Spinal cord (tissue), 10 donors: ENCODE data around the gene NDUFB1. TPM values are rescaled to one million over a fixed set of nuclear protein-coding genes. Genes with fewer than 3 reads are reported as not detected.

Source experiments
- DNase-seq, 6 donors: peaks; one replicate each; pipeline versions ENCODE4 v3.0.0 to v3.0.0-alpha.2; 2013 to 2015; ENCODE audit warnings: low spot score in 6 of 6, low read depth in 4 of 6
- H3K27ac ChIP-seq: one replicate; pipeline ENCODE4 v1.5.1; 2013; ENCODE audit warnings: low read depth, low read length, control low read depth
- H3K27me3 ChIP-seq: one replicate; pipeline ENCODE4 v1.6.1; 2013; ENCODE audit warnings: low read length; ENCODE audit not compliant: control insufficient read depth, insufficient read depth
- H3K36me3 ChIP-seq: one replicate; pipeline ENCODE4 v1.6.1; 2013; ENCODE audit warnings: low read length; ENCODE audit not compliant: control insufficient read depth, insufficient read depth
- H3K4me1 ChIP-seq: one replicate; pipeline ENCODE4 v1.6.1; 2013; ENCODE audit warnings: low read length; ENCODE audit not compliant: control insufficient read depth, insufficient read depth
- H3K4me3 ChIP-seq: one replicate; pipeline ENCODE4 v1.5.1; 2013; ENCODE audit warnings: low read depth, low read length, control low read depth
- H3K9me3 ChIP-seq: one replicate; pipeline ENCODE4 v1.6.1; 2013; ENCODE audit warnings: low read length; ENCODE audit not compliant: control insufficient read depth, insufficient read depth
- whole genome bisulfite sequencing: methylation state at CpG from one replicate; pipeline ENCODE4 v1.1.5; 2013; ENCODE audit warnings: missing lambda C conversion rate; ENCODE audit not compliant: insufficient coverage; 5-methylcytosine and 5-hydroxymethylcytosine counted together
- polyA plus RNA-seq, 2 donors: library from polyadenylated mRNA; unstranded; fragments of 120-200 nt; gene quantifications; one replicate each; pipeline ENCODE4 v1.2.1, GENCODE V29; 2013; ENCODE audit not compliant: insufficient read length in 2 of 2
- total RNA-seq, 2 donors: library from RNA; depleted of rRNA in 1 of 2; stranded (reverse); fragments of 120-200 nt in 1 of 2; fragments of >200 nt in 1 of 2; gene quantifications; one replicate each; pipeline versions ENCODE4 v1.2.3 to v1.2.4, GENCODE V29; 2013 to 2014
- donor health status: healthy.

Gene NDUFB1
- total and polyA plus RNA-seq, 4 donors, result 148 to 391 (median 218) TPM

DNA sequence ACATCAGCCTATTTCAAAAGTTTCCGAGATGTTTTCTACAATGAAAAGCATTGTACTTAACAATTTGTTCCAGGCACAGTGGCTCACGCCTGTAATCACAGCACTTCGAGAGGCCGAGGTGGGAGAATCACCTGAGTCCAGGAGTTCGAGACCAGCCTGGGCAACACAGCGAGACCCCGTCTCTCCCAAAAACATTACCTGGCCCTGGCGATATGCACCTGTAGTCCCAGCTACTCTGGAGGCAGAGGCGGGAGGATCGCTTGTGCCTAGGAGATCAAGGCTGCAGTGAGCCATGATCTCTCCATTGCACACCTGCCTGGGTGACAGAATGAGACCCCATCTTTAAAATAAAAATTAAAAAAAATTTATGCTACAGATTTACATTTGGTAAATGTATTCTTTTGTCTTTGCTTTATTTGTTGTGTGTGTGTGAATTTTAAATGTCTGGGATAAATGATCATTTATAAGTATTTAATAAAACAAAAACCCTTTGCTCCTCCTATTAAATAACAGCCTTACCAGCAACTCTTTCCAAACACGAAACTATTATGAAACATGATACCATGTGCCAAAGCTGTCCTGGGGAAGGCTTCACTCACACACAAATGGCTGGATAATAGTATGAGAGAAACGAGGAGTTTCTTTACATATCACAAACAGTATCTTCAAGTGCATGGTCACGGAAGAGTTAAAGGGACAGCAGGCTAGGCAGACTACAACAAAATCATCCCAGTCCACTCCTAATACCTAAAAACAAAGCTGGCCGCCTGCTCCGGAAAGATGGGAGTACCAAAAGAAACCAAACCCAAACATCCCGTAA is 16.2 kb downstream of the NDUFB1 start:
- Histone ChIP-seq H3K36me3 (no peaks in the 10 kb centered on the region), H3K4me3 (peak overlapping the region; percentile 87), H3K27ac (peak overlapping the region; percentile 82), H3K9me3 (no peaks in the 10 kb centered on the region), H3K27me3 (no peaks in the 10 kb centered on the region), H3K4me1 (peaks cover 13% of the 10 kb centered on the region)
- 72% methylated on average over 10 of the region's 16 CpGs for WGBS
- DNase-seq, result no peak

DNA sequence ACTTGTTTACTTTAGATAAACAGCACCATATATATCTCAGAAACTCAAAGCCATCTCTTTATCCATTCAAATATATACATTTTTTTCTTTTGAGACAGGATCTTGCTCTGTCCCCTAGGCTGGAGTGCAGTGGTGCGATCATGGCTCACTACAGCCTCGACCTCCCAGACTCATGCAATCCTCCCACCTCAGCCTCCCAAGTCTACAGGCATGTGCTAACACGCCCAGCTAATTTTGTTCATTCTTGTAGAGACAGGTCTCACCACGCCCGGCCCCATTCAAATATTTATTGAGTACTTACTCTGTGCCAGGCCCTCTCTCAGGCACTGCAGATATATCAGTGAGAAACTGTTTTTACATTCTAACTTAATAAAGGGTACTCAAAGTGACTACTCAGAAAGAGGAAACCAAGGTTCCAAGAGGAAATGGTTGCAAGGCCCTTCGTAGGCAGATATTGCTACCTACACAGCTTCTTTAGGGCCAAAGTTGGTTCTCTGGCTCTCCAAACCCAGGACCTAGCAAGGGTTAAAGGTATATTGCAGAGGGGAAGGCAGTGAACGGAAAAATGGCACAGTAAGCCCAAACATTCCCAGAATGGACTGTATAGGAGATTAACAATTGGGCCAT is 18.0 kb downstream of the NDUFB1 start:
- WGBS, result 88% methylated on average over 4 of the region's 7 CpGs
- no peaks in the 10 kb centered on the region for H3K36me3 ChIP-seq
- no peaks in the 10 kb centered on the region for H3K27me3 ChIP-seq

DNA sequence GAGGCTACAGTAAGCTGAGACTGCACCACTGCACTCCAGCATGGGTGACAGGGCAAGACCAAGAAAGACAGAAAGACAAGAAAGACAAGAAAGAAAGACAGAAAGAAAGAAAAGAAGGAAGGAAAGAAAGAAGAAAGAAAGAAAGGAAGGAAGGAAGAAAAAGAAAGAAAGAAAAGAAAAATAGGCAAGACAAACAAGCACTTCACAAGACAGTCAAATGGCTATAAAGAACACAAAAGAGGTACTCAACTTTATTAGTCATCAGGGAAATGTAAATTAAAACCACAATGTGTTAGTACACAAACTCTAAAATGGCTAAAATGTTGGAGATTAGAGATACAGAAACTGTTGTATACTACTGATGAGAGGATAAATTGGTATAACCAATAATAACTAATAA is 21.7 kb downstream of the NDUFB1 start:
- Histone ChIP-seq H3K4me1 (peaks cover 4% of the 10 kb centered on the region), H3K9me3 (no peaks in the 10 kb centered on the region), H3K27me3 (no peaks in the 10 kb centered on the region), H3K4me3 (no peak overlapping the region), H3K36me3 (peaks cover 8% of the 10 kb centered on the region), H3K27ac (no peak overlapping the region)
- DNase-seq, result no peak

More for the DNA sequence above, 18.0 kb downstream of the NDUFB1 start:
- Histone ChIP-seq H3K4me1 (peaks cover 13% of the 10 kb centered on the region), H3K4me3 (no peak overlapping the region), H3K27ac (no peak overlapping the region), H3K9me3 (no peaks in the 10 kb centered on the region)
- DNase-seq, result no peak

DNA sequence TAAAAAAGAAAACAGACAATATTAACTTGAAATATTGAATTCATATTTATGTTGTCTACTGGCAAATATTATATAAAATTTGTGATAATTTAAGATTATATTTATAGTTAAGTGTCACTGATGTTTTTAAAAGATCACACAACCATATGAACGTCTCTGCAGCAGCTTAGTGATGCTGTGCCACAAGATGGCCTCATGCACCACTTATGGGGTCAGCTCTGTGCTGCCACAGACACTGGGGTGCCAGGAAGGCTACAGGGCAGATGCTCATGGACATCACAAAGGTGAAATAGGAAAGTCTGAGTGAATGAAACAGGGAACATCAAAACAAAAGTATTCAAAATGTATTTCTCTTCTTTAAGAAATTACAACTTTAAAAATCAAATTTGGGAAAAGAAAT is 28.2 kb downstream of the NDUFB1 start:
- H3K27ac ChIP-seq, result no peak overlapping the region
- no peak overlapping the region for H3K4me3 ChIP-seq
- WGBS, result no CpG with 5 or more reads among the region's 1 CpG
- H3K36me3 ChIP-seq, result peaks cover 24% of the 10 kb centered on the region
- H3K27me3 ChIP-seq, result no peaks in the 10 kb centered on the region
- no peaks in the 10 kb centered on the region for H3K9me3 ChIP-seq
- peak in 2 of 6 donors; percentile 16 to 60 for DNase-seq
- H3K4me1 ChIP-seq, result no peaks in the 10 kb centered on the region

DNA sequence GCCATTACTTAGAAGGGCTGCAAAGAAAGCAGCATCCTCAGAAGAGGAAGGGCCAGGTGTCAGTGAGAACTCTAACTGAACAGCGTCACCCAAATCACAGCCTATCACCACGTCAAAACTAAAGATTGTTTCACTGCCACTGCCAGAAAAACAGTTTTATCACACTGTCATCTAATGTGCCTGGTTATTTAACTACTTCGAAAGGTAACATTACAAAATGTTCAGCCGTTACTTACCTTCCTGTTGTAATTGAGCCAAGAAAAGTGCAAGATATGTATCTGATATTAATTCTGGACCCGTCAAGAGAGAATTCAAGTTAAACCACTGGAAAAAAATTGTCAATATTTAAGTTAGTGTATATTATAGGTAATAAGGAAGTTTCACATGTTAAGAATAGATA is 33.0 kb downstream of the NDUFB1 start:
- H3K9me3 ChIP-seq, result no peaks in the 10 kb centered on the region
- no peaks in the 10 kb centered on the region for H3K4me1 ChIP-seq
- H3K27me3 ChIP-seq, result no peaks in the 10 kb centered on the region
- H3K36me3 ChIP-seq, result peaks cover 26% of the 10 kb centered on the region
- no peak overlapping the region for H3K4me3 ChIP-seq
- H3K27ac ChIP-seq, result no peak overlapping the region
- DNase-seq, result no peak
- 89% methylated on average over 2 of the region's 5 CpGs for WGBS

DNA sequence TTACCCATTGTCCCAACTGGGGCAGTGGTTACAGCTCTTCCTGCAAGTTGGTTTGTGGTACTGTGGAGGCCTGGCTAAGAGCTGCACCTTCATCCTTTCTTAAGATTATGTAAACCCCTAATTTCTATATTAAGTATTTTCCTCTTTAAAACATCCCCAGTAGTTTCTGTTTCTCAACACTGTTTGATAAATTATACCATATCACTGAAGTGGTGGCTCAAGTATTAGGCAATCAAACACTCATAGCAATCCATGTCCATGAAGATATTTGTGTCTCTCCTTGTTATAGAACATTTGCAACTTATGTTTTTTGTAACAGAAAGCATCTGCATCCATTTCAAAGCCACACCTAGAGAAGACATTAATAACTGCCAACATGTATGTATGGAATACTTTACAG is 47.0 kb downstream of the NDUFB1 start:
- DNase-seq, result no peak
- Histone ChIP-seq H3K9me3 (no peaks in the 10 kb centered on the region), H3K4me3 (no peak overlapping the region), H3K36me3 (peaks cover 42% of the 10 kb centered on the region), H3K27me3 (no peaks in the 10 kb centered on the region), H3K4me1 (no peaks in the 10 kb centered on the region), H3K27ac (no peak overlapping the region)

Other genes with a start within 250 kb of the NDUFB1 start
- 10 to 100 TPM; 33.0 to 37.2 TPM for gene FBLN5, start 174.0 kb downstream of the NDUFB1 start, total RNA-seq
- 10 to 100 TPM; 39.9 to 44.6 TPM for gene FBLN5, start 174.0 kb downstream of the NDUFB1 start, polyA plus RNA-seq
- gene TRIP11, start 81.6 kb downstream of the NDUFB1 start, total RNA-seq, result 10 to 100 TPM; 42.2 to 58.0 TPM
- 10 to 100 TPM; 14.2 to 17.1 TPM for gene TRIP11, start 81.6 kb downstream of the NDUFB1 start, polyA plus RNA-seq
- gene ATXN3, start 15.1 kb downstream of the NDUFB1 start, total RNA-seq, result 10 to 100 TPM; 37.3 to 43.2 TPM
- gene ATXN3, start 15.1 kb downstream of the NDUFB1 start, polyA plus RNA-seq, result 10 to 100 TPM; 20.8 to 22.9 TPM
- 10 to 100 TPM; 28.9 to 56.8 TPM for gene CPSF2, start 263 bp upstream of the NDUFB1 start, total RNA-seq
- gene CPSF2, start 263 bp upstream of the NDUFB1 start, polyA plus RNA-seq, result 10 to 100 TPM; 39.3 to 57.5 TPM
- 1 to 10 TPM; 5.8 to 7.4 TPM for gene SLC24A4, start 201.5 kb upstream of the NDUFB1 start, total RNA-seq
- 10 to 100 TPM in 1 of 2 donors, 1 to 10 TPM in 1; 6.4 to 11.8 TPM for gene SLC24A4, start 201.5 kb upstream of the NDUFB1 start, polyA plus RNA-seq